ENCODE data around the gene AP3S1.

DNA sequence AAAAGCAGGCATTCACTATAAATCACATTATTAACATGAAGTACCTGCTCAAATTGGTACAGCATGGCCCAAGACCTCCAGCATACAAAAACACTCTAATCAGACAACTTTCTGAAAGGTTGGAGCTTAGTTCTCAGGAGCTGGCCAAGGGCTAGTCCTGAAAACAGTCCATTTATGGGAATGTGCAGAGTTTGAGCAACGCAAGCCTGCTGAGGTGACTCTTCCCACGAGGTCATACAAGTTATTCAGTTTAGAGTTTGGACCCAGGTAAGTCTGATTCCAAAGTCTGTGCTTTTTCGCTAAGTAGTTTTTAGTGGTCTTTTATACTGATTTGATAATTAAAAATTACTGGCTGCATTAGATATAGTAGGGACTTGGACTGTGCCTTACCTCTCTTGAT is 52.6 kb downstream of the AP3S1 start:
- TF ChIP-seq, protein P1, sequence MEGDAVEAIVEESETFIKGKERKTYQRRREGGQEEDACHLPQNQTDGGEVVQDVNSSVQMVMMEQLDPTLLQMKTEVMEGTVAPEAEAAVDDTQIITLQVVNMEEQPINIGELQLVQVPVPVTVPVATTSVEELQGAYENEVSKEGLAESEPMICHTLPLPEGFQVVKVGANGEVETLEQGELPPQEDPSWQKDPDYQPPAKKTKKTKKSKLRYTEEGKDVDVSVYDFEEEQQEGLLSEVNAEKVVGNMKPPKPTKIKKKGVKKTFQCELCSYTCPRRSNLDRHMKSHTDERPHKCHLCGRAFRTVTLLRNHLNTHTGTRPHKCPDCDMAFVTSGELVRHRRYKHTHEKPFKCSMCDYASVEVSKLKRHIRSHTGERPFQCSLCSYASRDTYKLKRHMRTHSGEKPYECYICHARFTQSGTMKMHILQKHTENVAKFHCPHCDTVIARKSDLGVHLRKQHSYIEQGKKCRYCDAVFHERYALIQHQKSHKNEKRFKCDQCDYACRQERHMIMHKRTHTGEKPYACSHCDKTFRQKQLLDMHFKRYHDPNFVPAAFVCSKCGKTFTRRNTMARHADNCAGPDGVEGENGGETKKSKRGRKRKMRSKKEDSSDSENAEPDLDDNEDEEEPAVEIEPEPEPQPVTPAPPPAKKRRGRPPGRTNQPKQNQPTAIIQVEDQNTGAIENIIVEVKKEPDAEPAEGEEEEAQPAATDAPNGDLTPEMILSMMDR (IDR thresholded peaks at IDR 0.05), result no peak
- no peak for TF ChIP-seq POLR2A (IDR thresholded peaks at IDR 0.05)

All from right lobe of liver (tissue), 4 donors.